ENCODE measurements around the gene PCGF3.

PCGF3 gene

GRCh38 chr4:815464-816146 is 110.0 kb downstream of the PCGF3 start:
- DNase-seq (ENCODE audit: low read depth), result no peak
- TF ChIP-seq CTCF (IDR thresholded peaks at IDR 0.05; ENCODE audit: low read length, missing control alignments), result no peak
- no peak overlapping the region for H3K4me3 ChIP-seq (replicated peaks; ENCODE audit: low read depth, low read length)

- H3K4me3 ChIP-seq (replicated peaks; ENCODE audit: low read depth, low read length), result no peak overlapping the region
- DNase-seq (ENCODE audit: low read depth), result no peak
- TF ChIP-seq CTCF (IDR thresholded peaks at IDR 0.05; ENCODE audit: low read length, missing control alignments), result no peak
Measured at GRCh38 chr4:818106-818921, 112.7 kb downstream of the PCGF3 start.

- no peak for DNase-seq (ENCODE audit: low read depth)
- TF ChIP-seq CTCF (IDR thresholded peaks at IDR 0.05; ENCODE audit: low read length, missing control alignments), result no peak
- no peak overlapping the region for H3K4me3 ChIP-seq (replicated peaks; ENCODE audit: low read depth, low read length)
Measured at GRCh38 chr4:819401-820229, 114.0 kb downstream of the PCGF3 start.
